Hematopoietic multipotent progenitor cell treated with erythropoietin and hydrocortisone succinate and interleukin-3 and kit ligand, for 8 days (in vitro differentiated cells): ENCODE data around the gene GAS2L3.

ENCODE experiments used
- DNase-seq: peaks from one replicate; pipeline ENCODE4 v3.0.0-alpha.2; 2015

Gene GAS2L3

GRCh38 chr12:100668945-100669536 lies 95.6 kb downstream of the GAS2L3 start:
- DNase-seq, result peak; percentile 77

GRCh38 chr12:100669922-100670321 lies 96.4 kb downstream of the GAS2L3 start:
- DNase-seq, result no peak

GRCh38 chr12:100671396-100672074 lies 98.1 kb downstream of the GAS2L3 start:
- no peak for DNase-seq

GRCh38 chr12:100672075-100672592 lies 98.7 kb downstream of the GAS2L3 start:
- peak; percentile 53 for DNase-seq

- no peak for DNase-seq
These were observed 100.8 kb downstream of the GAS2L3 start for GRCh38 chr12:100674036-100674888.
